ENCODE data around the gene FGFR4. TPM values are rescaled to one million over a fixed set of nuclear protein-coding genes. Genes with fewer than 3 reads are reported as not detected.

FGFR4 gene
- total and polyA plus RNA-seq, 2 of the 8 experiments (the other 6 are each of a cell fraction or from before 2014, with no cell fraction given) = 61.4 to 88.4 TPM

GRCh38 chr5:177146891-177147638 lies 60.4 kb downstream of the FGFR4 start:
- no peak overlapping the region for H3K9ac ChIP-seq (replicated peaks in 1 of 4; ENCODE audit: extremely low read depth in 1 of 4, low read depth in 3 of 4, low read length in 3 of 4)
- no peak overlapping the region for H3K14ac ChIP-seq (ENCODE audit: insufficient read length)
- no peak overlapping the region for H2BK15ac ChIP-seq (ENCODE audit: low read length)
- ChIA-PET POLR2A (ENCODE audit: partially characterized antibody) (interaction anchor here (0.6 to 4.8 kb wide), 12 partner anchors 8 to 130 kb away, joined by 3 to 64 read pairs (median 4); partner anchors contain the start of gene NSD1), CTCF (ENCODE audit: partially characterized antibody) (interaction anchor here (0.6 to 1.3 kb wide), 3 partner anchors 10 to 35 kb away, joined by 3 to 4 read pairs (median 4); no protein-coding TSS in a partner anchor)
- H2BK12ac ChIP-seq (ENCODE audit: low read depth, low read length) = no peak overlapping the region
- H4K5ac ChIP-seq (ENCODE audit: insufficient read length, low read depth, low read length) = no peak overlapping the region
- peaks cover 3% of the 10 kb centered on the region for H3K79me1 ChIP-seq (ENCODE audit: low read depth, low read length)
- H3K9me3 ChIP-seq (ENCODE audit: insufficient read depth in 2 of 2, low read depth in 1 of 2, low read length in 1 of 2) = no peaks in the 10 kb centered on the region
- no peak overlapping the region for H3K4me2 ChIP-seq (ENCODE audit: insufficient read depth in 1 of 2, low read depth in 2 of 2, low read length in 2 of 2)
- no peaks in the 10 kb centered on the region for H3K4me1 ChIP-seq (replicated peaks in 1 of 4; ENCODE audit: control insufficient read depth in 3 of 4, insufficient read depth in 4 of 4, low read length in 3 of 4)
- no peak overlapping the region for H2AFZ ChIP-seq (ENCODE audit: low read length)
- no peak overlapping the region for H2BK20ac ChIP-seq (ENCODE audit: low read length)
- H3K27ac ChIP-seq (ENCODE audit: low read depth, low read length) = no peak overlapping the region
- H3K4me3 ChIP-seq (ENCODE audit: extremely low read depth in 1 of 4, insufficient read depth in 2 of 4, low read depth in 3 of 4, low read length in 4 of 4) = no peak overlapping the region
- H3K23me2 ChIP-seq (ENCODE audit: low read depth, low read length) = 0 out of 2 replicates have a peak, but pooled peaks cover 2% of the 10 kb centered on the region
- no peak for DNase-seq (ENCODE audit: low read depth in 1 of 2, low spot score in 2 of 2)
- H3K18ac ChIP-seq (ENCODE audit: extremely low read depth, low read length) = no peak overlapping the region
- WGBS, 2 experiments (ENCODE audit: extremely low coverage in 1 of 2, insufficient coverage in 1 of 2, insufficient read length in 1 of 2, insufficient replicate concordance in 2 of 2, low coverage in 1 of 2, low lambda C conversion rate in 2 of 2, missing lambda C conversion rate in 1 of 2) = 97% methylated on average over 16 of the region's 17 CpGs; no CpG with 5 or more reads in 1 of the 2 experiments
- H2BK120ac ChIP-seq (replicated peaks; ENCODE audit: low read depth, low read length) = no peak overlapping the region
- H4K91ac ChIP-seq (replicated peaks; ENCODE audit: insufficient read length, low read length) = no peak overlapping the region
- no peak overlapping the region for H2BK5ac ChIP-seq (ENCODE audit: low read depth, low read length)
- no peak overlapping the region for H2AK5ac ChIP-seq (ENCODE audit: low read depth, low read length)
- no peak for TF ChIP-seq E2F6 (IDR thresholded peaks at IDR 0.05)
- TF ChIP-seq SAP30 (IDR thresholded peaks at IDR 0.05; ENCODE audit: insufficient read depth, insufficient replicate concordance, low read length) = no peak
- TF ChIP-seq ATF2 (IDR thresholded peaks at IDR 0.05; ENCODE audit: low read length) = no peak
- no peak for TF ChIP-seq KDM5A (IDR thresholded peaks at IDR 0.05; ENCODE audit: low read length)
- TF ChIP-seq CHD1 (IDR thresholded peaks at IDR 0.05; ENCODE audit: low read depth, low read length) = no peak
- peaks cover 0 to 74% (median 15%) of the 10 kb centered on the region in 4 experiments; a peak in 7 of 8 replicates for H3K36me3 ChIP-seq (ENCODE audit: control insufficient read depth in 2 of 4, insufficient read depth in 4 of 4, low read length in 3 of 4)
- H3K56ac ChIP-seq (replicated peaks; ENCODE audit: insufficient read length, low read depth, low read length) = no peak overlapping the region
- no peak overlapping the region for H3K23ac ChIP-seq (ENCODE audit: insufficient read length)
- peaks cover 11 to 18% of the 10 kb centered on the region in 2 experiments for H4K20me1 ChIP-seq (replicated peaks in 1 of 2; ENCODE audit: control insufficient read depth in 1 of 2, insufficient read depth in 2 of 2, low read length in 2 of 2)
- no peak overlapping the region for H3K4ac ChIP-seq (replicated peaks; ENCODE audit: insufficient read length, low read depth, low read length)
- H4K8ac ChIP-seq (ENCODE audit: extremely low read depth, insufficient read depth, low read length) = no peak overlapping the region
- FAIRE-seq = no peak
- no peaks in the 10 kb centered on the region for H3K27me3 ChIP-seq (replicated peaks in 1 of 4; ENCODE audit: control insufficient read depth in 3 of 4, extremely low read depth in 1 of 4, insufficient read depth in 3 of 4, low read length in 3 of 4)
- H3K79me2 ChIP-seq (ENCODE audit: control insufficient read depth in 1 of 2, insufficient read depth in 2 of 2, low read length in 2 of 2) = peaks cover 12 to 99% of the 10 kb centered on the region in 2 experiments
